AG20443 (cell line): ENCODE data around the gene GORAB.

Source experiments
- DNase-seq: peaks from one replicate; pipeline ENCODE4 v3.0.0; 2012; ENCODE audit warnings: low spot score, mixed read lengths

GORAB gene, protein sequence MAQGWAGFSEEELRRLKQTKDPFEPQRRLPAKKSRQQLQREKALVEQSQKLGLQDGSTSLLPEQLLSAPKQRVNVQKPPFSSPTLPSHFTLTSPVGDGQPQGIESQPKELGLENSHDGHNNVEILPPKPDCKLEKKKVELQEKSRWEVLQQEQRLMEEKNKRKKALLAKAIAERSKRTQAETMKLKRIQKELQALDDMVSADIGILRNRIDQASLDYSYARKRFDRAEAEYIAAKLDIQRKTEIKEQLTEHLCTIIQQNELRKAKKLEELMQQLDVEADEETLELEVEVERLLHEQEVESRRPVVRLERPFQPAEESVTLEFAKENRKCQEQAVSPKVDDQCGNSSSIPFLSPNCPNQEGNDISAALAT

DNA sequence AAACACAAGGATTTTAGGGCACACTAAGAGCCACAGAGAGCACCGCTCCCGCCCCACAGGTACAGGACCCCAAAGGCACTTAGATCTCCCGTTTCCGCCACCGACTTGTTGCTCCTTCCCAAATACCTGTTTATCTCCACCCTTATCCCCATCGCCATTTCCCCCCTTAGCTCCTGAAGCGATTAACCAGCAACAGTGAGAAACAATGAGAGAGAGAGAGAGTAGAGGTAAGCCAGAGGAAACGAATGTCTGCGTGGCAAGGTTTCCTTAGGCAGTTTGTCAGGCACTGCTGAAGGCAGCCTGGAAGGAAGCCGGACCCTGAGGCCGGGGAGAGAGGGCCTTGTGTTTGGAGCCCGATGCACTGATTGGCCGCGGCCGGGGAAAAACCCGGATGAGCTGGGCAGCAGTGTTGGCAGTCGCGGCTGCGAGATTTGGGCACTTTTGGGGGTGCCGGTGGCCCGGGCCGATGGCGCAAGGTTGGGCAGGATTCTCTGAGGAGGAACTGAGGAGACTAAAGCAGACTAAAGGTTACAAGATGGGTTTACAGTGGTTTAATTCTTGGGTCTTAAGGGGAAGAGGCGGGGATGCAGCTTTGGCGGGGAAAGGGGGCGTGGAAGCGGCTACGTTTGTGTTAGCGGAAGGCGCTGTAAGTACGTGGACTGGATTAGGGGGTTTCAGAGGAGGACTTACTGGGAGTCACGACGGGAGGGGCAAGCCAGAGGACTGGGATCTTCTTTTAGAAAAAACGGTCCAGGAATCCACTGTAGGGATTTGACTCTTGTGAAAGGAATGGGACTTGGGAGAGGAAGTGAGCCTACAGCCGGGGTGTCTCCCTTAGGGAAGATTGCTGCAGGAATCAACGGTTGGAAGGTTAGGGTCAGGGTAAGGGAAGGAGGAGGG, at the start of gene GORAB:
Gene GORAB, plus strand, starts transcription at position 409 of the 900 bp plus-strand sequence. Its CDS starts 58 bp downstream, at position 467.
- DNase-seq: peak; percentile 95

DNA sequence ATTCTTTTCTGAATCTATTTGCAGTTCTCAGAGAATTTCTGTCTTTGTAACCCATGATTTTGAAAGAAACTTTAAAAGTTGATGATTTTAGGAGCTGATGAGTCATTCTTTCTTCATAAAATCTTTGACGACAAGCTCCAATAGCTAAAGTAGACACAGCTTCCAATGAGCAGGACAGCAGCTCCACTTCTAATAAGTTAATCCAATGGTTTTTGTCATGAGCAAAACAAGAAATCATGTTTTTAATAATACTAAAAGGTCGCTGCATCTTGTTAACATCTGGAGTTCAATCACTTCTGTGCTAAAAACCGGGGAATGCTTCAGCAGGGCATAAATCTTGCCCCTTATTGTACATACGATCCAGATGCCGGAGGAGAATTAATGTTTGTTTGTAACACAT, 48.9 kb upstream of the GORAB start:
- DNase-seq: peak; percentile 25

DNA sequence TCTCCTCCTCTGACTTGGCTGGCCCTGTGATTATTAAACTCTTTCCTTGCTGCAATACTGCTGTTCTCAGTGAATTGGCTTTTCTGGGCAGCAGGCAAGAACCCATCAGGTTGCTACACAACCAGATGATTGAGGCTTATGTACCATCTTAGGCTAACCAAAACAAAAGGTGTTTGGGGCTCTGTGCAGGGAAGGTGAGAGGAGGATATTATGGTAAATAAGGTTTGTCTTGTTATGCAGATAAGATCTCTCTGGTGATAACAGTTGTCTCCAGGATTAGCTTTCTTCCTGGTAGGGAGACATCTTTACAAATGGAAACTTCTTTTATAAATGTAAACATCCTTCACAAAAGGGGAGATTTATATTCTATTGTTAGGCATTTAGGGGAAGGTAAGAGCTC, 44.5 kb upstream of the GORAB start:
- DNase-seq: no peak

DNA sequence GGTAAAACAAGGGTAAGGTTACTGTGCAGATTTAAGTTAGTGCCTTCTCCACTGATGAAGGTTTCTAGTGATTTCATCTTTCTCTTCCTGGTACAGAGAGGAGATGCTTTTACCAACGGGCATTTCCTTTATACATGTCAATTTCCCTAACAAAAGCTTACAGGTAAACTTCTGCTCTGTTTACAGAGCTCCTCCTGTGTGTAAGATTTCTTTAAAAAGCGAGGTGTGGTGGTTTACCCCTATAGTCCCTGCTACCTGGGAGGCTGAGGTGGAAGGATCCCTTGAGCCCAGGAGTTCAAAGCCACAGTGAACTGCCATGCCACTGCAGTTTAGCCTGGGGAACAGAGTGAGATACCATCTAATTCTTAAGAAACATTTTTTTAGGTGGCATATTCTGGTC, 40.7 kb upstream of the GORAB start:
- DNase-seq: no peak

DNA sequence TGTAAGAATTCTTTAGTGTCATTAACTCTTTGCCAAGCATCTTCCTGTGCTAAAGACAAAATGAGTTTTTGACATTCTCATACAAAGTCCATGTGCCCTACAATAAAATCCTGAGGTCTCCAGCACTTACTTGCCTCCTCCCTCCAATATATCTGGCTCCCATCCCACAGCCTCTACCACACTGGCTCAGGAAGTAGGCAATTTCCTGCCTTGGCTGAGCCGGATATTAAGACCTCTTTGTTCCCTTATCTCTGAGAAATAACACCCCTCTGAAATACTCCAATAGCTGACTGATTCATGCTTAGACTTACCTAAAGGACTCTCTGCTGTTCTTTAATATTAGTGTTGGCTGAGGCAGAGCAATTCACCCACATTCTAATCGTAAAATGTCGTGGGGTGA, 37.6 kb upstream of the GORAB start:
- no peak for DNase-seq

DNA sequence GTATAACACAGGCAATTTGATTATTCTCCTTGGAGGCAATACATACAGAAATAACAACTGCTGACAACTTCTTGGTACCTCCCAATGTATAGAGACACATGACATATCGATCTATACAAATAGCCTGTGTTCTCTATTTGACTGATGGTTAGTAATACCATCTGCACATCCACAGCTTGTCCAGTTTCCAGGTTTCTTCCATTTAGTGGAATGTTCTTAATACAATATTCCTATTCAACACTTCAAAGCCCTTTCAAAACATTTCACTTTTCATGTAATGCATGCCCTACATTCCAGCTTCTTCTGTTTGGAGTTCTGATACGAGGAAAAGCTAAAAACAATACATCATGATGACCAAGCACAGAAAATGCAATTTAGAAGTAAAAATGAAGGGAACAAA, 37.0 kb upstream of the GORAB start:
- DNase-seq: no peak

DNA sequence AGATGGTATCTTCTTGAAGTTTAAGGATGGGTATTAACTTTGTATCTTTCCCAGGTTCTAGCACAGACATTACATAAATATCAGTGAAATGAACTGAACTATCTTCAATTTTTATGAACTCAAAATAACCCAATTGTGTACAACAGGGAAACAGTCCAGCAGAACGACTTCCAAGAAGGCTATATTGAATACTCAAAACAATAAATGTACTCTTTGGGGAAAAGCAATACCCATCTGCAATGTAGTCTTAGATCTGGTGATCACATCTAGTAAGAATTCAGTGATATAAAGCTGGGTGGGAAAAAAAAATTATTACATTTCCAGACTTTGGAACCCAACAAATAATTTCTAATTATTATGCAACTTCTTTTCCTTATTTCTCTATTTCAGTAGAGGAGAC, 33.1 kb upstream of the GORAB start:
- DNase-seq: no peak

DNA sequence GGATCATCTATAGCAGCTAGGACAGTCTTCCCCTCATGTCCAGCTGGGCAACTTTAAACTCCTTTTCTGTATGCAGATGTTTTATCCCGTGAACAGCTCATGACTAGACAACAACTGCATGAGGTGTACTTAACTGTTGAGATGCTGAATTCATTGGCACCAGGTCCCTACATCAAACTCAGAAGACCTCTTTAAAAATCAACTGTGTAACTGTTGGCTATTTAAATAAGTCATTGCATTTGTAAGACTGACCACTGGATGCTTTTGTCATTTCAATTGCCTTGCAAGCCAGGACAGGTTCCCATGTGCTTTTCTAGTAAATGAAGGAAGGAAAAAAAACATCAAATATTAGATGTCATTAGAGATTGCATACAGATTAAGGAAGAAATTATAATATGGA, 28.3 kb upstream of the GORAB start:
- DNase-seq: no peak

DNA sequence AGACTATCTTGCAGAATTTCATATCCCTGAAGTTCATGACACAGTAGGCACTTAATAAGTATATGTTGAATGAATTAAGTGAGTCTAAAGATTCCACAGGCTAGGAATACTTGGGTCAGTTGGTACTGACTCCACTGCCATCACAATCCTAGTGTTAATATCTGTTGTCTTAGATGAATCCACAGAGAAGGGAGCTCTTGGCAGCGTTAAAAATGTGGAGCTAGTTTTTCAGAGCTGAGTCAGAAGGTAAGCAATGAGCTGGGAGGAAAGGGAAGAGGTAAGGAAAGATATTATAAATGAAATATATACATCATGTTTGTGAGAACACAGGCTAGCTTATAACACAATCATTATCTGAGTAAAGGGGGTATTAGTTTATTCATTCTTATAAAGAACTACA, 21.8 kb upstream of the GORAB start:
- DNase-seq: no peak

DNA sequence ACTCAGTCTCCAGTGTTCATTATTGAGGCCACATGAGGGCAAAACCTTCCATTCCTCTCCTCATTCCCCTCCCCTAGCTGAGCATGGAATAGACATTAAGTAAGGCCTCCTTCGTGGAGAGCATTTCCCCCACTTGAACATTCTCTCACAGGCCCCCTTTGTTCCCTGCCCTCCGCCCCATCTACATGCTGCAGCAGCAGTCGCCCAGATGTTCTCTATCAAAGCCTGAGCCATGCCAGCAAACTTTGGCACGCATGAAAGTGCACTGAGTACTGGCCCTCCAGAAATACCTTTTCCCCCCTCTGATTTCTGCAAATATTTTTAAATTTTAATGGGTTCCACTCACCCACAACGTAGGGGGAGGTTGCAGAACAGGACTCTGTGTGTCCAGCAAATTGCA, 20.9 kb upstream of the GORAB start:
- no peak for DNase-seq

DNA sequence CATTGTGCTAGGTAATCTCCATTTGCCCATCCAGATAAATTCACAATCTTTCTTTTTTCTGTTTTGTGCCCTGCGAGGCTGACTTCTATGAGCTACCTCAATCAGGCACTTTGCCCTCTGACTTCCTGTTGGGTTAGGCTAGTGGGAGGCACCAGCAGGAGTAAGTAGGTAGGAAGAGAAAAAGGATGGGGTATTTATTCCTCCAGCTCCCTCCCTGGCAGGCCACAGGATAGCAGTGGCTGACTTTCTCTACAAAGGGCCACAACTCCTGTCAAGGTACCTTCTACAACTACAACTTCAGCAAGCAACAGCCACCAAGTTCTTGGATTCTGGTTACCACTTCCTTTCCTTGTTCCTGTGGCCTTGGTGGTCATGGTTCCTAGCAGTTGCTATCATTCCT, 18.8 kb upstream of the GORAB start:
- DNase-seq: no peak

DNA sequence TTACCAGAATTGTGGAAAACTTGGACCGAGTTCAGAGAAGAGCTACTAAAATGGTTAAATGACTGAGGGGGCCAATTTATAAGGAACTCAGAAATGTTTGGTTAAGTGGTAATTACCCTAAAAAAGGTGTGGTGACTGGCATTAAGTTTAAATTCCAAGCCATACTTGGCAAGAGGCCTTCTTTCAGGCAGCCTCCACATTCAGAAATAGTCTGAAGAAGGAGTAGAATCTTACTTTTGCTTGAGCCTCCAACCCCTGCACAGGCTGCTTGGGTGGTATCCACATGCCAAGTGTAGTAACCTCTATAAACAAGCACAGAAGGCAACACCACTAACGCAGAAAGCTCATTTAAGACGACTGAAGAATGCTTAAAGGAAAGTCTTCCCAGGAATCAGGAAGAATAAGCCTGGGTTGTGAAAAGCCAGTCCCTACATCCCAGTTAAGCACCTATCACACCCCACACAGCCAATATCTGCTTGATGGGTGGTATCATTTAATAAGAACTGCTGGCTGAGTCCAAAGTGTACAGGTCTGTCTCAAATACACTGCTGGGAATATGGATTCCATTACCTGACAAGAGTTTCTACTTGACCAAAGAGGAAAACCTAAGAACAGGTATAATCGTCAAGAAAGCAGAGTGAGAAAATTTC, 13.7 kb upstream of the GORAB start:
- no peak for DNase-seq

DNA sequence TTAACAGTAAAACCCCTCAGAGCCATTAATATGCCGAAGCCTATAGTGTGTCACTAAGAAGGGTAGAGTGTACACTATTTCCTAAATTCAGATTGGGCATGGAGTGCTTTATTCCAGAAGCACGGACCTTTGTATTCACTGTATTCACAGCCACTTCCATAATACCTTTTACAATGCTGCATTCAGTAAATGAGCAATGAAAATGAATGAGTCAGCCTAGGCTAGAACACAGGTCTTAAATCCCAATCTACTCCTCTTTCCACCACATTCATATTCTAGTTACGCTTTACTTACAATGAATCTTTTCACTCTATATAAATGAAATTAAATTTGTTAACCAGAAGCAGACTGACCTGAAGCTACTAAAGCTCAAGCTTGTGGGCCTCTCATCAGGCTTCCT, 13.0 kb upstream of the GORAB start:
- no peak for DNase-seq

DNA sequence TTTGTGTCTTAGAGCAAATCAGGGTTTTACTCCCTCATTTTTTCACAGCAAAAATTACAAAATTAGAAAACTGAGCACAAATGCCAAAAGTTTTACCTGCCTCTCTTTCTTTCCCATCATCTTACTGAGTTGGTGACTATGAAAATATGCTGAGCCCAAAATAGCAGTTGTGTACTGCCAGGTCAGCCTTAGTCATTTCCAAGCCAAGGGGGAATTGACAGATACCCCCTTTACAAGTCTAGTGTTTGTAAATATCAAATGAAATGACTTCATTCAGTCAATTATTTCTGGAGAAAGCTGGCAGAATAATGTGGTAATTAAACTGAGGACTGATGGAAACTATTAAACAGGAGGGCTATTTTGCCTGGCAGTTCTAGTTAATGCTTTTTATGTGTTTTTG, 11.4 kb upstream of the GORAB start:
- no peak for DNase-seq

DNA sequence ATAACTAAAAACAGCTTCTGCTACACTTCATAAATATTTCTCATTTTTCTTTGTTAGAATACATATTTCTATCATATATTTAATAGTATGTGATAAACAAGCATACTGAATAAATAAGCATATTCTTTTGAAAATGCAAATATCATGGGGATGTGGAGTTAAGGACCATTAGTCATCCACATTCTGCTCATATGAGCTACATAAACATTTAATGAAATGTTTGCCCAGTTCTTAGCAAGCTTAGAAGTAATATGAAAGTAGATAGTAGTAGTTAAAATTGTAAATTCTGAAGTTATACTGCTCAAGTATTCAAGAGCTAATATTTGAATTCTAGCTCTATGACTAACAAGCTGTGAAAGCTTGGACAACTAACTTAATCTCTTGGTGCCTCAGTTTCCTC, 10.1 kb upstream of the GORAB start:
- DNase-seq: no peak

DNA sequence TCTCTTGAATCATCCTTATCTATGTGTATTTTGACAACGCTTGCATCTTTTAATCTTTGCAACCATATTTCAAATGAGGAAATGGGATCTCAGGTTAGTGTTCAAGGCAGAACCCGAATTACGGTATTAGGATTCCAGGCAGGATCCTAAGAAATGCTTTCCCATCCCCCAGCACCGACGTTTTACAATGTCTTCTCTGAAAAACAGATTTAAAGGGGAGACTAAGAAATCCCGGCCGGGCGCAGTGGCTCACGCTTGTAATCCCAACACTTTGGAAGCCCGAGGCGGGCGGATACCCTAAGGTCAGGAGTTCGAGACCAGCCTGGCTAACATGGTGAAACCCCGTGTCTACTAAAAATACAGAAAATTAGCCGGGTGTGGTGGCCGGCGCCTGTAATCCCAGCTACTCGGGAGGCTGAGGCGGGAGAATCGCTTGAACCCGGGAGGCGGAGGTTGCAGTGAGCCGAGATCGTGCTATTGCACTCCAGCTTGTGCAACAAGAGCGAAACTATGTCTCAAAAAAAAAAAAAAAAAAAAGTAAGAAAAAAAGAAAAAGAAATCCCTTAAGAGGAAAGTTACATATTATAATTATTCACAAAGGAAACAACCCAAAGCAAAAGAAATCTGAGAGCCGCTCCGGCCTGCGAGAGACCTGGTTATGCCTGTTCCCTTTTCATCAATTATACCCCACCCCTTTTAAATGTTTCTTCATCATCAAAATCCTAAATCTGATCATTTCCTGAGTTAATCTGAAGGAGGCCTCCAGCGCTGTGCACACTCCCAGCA, 801 bp upstream of the GORAB start:
- DNase-seq: peak; percentile 53

DNA sequence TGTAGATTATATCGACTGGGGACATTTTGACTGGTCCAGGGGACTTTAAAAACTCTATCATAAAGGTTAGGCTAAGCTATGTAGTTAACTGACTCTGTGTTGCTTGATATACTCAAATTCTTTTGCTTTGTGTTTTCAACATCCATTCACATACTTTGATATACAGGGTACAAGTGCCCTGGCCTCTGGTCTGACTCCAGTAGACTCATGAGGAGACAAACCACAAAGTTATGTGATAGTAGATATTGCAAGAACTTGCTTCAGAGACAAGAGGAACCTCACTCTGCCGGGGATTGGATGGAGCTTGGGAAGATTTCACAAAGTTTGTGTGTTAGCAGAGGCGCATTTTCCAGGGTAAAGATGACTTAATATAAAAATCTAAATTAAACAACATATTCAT, 1.3 kb downstream of the GORAB start:
- peak; percentile 57 for DNase-seq

DNA sequence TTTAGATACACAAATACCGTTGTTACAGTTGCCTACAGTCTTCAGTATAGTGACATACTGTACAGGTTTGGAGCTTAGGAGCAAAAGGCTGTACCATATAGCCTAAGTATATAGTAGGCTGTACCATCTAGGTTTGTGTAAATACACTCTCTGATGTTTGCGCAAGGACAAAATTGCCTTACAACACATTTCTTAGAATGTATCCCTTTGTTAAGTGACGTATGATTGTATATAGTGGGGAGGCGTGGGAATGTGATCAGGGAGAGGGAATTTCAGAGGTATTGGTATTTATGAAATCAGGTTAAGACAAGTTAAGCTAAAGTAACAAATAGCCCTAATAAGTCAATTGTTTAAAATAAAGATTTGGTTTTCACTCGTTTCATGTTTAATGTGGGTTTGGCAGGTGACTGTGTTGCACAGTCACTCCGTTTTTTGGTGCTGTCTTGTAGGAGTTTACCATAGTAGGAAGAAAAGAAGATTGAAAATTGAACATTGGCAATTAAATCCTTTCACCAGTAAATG, 2.7 kb downstream of the GORAB start:
- DNase-seq: no peak

DNA sequence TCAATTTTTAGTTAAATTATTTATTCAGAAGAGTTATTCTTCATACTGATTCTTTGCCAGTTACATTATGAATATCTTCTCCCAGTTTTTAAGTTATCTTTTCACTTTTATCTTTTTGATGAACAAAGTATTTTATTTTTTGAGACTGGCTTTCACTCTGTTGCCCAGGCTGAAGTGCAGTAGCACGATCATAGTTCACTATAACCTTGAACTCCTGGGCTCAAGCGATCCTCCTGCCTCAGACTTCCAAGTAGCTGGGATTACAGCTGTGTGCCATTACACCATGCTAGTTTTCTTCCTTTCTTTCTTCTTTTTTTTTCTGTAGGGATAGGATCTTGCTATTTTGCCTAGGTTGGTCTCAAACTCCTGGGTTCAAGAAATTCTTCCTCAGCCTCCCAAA, 3.5 kb downstream of the GORAB start:
- DNase-seq: no peak

DNA sequence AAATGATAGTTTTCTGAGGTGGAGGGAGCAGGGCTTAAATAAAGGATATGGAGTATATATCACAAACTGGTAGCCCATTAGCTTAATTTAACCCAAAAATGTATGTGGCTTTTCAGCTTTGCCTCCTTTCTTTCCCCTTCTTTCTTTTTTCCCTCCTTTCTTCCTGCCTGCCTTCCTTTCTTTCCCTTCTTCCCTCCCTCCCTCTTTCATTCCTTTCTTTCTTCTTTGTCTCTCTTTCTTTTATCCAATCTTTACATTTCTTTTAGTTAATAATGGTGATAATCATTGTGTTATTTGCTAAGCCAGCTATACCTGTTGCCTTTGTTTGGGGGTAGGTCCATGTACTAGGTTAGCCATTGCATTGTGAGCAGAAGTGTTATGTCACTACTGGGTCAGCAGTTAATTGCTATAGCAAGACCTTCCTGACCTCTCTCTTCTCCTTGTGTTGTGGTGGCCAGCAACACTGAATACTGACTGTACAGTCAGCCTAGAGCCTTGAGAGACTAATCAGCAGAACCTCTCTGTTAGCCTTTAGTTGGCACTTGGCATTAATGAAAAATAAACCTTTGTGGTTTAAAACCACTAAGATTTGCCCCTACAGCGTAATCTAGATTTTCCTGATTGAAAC, 5.1 kb downstream of the GORAB start:
- DNase-seq: no peak

DNA sequence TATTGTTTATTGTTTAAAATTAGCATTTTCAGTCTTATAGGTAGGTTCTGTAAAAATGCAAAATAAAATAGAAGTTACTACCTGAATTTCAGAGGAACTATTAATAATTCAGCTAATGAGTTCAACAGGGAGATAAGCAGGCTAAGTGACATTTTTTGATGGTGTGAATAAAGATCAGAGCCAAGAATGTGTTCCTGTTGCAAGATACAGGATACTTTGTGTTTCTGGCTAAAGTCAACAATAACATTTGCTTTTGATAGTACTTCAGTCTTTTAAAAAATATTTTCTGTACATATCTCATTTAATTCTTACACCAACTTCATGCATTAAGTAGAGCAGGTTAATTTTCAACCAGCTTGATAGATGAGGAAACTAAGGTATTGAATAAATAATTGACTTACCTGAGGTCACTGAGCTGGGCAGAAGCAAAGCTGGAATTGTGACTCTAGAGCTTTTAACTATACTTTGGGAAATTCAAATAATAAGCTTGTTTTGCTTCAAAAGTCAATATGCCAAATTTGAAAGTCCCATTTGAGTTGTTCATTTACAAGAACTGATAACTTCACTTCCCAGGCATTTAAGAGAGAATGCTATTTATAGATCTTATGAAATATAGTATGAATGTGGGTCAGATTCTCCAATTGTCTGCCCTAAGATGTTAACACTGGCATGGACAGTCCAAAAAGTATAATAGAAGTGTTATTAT, 6.0 kb downstream of the GORAB start:
- DNase-seq: peak; percentile 13
